Measurements from ENCODE around the gene DDX28.
"Not testable (repeated sequence)": the region's sequence is repeated elsewhere in the genome, so short reads cannot be mapped to it uniquely, and the experiment has no call there.

- not testable (repeated sequence) for TF ChIP-seq POLR2A (IDR thresholded peaks at IDR 0.05; ENCODE audit: control extremely low read depth in 1 of 2, low read depth in 2 of 2, low read length in 2 of 2); CTCF (IDR thresholded peaks at IDR 0.05; ENCODE audit: control extremely low read depth in 1 of 3, insufficient read depth in 1 of 3, low read depth in 1 of 3, low read length in 3 of 3); GTF2F1 (IDR thresholded peaks at IDR 0.05; ENCODE audit: borderline replicate concordance, low read depth, low read length); YY1 (IDR thresholded peaks at IDR 0.05; ENCODE audit: low read depth, low read length); TBP (IDR thresholded peaks at IDR 0.05; ENCODE audit: low read depth, low read length); ASH2L (IDR thresholded peaks at IDR 0.05; ENCODE audit: low read length); FOSL1 (IDR thresholded peaks at IDR 0.05; ENCODE audit: insufficient read depth, low read depth, low read length); POLR2AphosphoS5 (IDR thresholded peaks at IDR 0.05; ENCODE audit: low read depth, low read length); EZH2 (IDR thresholded peaks at IDR 0.05; ENCODE audit: low read depth, low read length, severe bottlenecking); CBX5 (IDR thresholded peaks at IDR 0.05; ENCODE audit: low read depth, low read length); RFX5 (IDR thresholded peaks at IDR 0.05; ENCODE audit: borderline replicate concordance, low read depth, low read length)
- TF ChIP-seq, protein P1, sequence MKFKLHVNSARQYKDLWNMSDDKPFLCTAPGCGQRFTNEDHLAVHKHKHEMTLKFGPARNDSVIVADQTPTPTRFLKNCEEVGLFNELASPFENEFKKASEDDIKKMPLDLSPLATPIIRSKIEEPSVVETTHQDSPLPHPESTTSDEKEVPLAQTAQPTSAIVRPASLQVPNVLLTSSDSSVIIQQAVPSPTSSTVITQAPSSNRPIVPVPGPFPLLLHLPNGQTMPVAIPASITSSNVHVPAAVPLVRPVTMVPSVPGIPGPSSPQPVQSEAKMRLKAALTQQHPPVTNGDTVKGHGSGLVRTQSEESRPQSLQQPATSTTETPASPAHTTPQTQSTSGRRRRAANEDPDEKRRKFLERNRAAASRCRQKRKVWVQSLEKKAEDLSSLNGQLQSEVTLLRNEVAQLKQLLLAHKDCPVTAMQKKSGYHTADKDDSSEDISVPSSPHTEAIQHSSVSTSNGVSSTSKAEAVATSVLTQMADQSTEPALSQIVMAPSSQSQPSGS (IDR thresholded peaks at IDR 0.05; ENCODE audit: low read length), result not testable (repeated sequence)
Observed at GRCh38 chr16:67998231-67998778, 24.7 kb downstream of the DDX28 start.
